ENCODE results near the gene BMPR1B.

BMPR1B gene

DNA sequence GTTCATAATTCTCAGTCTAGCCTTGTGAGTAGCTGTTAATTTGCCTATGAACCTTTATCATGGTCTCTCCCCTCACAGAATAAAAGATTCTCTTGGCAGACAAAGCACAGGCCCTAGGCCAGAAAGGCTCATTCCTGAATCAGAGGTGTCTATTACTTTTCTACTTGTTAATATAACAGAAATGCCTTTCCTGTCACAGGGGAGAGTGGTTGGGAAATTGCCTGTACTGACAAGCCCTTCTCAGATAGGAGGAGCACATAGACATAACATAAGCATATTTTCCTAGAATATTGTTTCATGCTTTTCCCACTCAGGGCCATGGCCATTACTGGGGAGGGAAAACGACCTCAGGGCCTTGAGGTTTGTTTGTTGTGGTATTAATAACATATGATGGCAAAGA lies 308.3 kb downstream of the BMPR1B start:
- DNase-seq (ENCODE audit: low spot score), result no peak
- Histone ChIP-seq H3K4me3 (no peak overlapping the region), H3K27ac (peak overlapping the region in 1 of 2 donors; percentile 21)
- TF ChIP-seq, protein P1, sequence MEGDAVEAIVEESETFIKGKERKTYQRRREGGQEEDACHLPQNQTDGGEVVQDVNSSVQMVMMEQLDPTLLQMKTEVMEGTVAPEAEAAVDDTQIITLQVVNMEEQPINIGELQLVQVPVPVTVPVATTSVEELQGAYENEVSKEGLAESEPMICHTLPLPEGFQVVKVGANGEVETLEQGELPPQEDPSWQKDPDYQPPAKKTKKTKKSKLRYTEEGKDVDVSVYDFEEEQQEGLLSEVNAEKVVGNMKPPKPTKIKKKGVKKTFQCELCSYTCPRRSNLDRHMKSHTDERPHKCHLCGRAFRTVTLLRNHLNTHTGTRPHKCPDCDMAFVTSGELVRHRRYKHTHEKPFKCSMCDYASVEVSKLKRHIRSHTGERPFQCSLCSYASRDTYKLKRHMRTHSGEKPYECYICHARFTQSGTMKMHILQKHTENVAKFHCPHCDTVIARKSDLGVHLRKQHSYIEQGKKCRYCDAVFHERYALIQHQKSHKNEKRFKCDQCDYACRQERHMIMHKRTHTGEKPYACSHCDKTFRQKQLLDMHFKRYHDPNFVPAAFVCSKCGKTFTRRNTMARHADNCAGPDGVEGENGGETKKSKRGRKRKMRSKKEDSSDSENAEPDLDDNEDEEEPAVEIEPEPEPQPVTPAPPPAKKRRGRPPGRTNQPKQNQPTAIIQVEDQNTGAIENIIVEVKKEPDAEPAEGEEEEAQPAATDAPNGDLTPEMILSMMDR (IDR thresholded peaks at IDR 0.05), result no peak

DNA sequence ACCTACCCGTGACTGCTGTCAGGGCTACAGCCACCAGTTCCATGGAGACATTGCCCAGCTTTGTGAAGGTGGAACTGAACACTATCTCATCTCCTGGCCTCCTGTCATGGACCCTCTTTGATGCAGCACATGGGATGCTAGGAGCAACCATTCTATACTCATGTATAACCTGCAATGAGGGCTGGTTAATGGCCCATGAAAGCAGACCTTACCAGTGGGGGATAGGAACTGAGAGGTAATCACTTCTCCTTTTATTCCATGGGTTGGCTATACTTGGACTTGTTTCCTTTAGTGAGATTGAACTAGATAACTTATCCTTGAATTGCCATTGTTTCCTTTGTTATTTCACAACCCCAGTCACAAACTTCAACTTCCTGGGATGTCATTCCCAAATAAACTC lies 310.6 kb downstream of the BMPR1B start:
- H3K4me3 ChIP-seq, result no peak overlapping the region
- DNase-seq (ENCODE audit: low spot score), result no peak
- TF ChIP-seq, protein P1 (IDR thresholded peaks at IDR 0.05), result no peak
- peak overlapping the region in 1 of 2 donors; percentile 17 for H3K27ac ChIP-seq

DNA sequence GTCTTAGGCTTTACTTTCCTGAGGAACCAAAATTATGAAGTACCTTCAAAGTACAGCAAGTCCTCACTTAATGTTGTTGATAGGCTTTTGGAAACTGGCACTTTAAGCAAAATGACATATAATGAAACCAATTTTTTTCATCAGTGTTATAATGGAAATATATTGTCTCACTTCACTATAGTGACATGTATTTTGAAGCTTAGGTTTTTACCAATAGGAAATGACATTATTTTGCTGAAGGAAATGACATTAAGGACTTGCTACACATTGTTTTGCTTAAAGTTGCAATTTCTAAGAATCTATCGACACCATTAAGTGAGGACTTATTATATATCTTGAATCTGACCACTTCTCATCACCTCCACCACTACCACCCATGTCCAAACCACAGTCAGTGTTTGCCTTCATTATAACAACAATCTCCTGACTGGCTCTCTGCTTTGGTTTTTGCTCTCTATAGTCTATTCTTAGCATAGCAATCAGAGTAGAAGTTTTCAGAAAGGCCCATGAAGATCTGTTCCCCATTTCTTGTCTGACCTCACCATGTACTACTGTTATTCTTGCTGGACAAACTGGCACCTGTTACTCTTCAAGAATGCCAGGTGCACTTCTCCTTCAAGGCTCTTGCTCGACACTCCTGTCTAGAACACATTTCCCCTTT lies 311.2 kb downstream of the BMPR1B start:
- H3K27ac ChIP-seq, result no peak overlapping the region
- H3K4me3 ChIP-seq, result no peak overlapping the region
- DNase-seq (ENCODE audit: low spot score), result no peak
- TF ChIP-seq, protein P1 (IDR thresholded peaks at IDR 0.05), result no peak

DNA sequence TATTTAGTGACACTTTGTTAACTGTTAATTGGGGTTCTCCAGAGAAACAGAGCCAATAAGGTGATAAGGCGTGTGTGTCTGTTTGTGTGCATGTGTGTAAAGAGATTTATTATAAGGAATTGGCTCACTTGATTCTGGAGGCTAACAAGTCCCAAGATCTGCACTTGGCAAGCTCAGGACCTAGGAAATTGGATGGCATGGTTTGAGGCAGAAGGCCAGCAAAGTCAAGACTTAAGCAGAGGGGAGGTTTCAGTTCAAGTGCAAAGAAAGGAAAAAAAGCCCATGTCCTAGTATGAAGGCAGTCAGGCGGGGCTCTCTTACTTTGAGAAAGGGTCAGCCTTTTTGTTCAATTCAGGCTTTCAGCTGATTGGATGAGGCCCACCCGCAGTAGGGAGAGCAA lies 314.1 kb downstream of the BMPR1B start:
- no peak overlapping the region for H3K4me3 ChIP-seq
- no peak for DNase-seq (ENCODE audit: low spot score)
- no peak overlapping the region for H3K27ac ChIP-seq
- TF ChIP-seq, protein P1 (IDR thresholded peaks at IDR 0.05), result no peak

DNA sequence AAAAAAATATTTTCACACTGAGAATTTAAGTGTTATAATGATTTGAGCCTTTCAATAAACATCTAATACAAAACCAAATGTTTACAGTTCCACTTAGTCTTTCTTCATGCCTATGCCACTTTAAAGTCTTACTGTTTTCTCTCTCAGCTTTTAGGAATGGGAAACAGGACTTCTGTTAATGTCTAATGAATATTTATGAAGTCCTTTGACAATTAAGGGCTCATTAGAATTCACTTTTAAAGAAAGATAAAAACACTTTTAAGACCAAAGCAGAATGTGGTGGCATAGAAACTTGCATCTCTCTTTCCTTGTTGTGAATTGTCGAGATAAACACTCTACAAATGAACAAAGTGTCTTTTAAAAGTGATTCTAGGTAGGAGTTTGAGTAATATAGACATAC lies 315.9 kb downstream of the BMPR1B start:
- no peak for DNase-seq (ENCODE audit: low spot score)
- TF ChIP-seq, protein P1 (IDR thresholded peaks at IDR 0.05), result no peak

DNA sequence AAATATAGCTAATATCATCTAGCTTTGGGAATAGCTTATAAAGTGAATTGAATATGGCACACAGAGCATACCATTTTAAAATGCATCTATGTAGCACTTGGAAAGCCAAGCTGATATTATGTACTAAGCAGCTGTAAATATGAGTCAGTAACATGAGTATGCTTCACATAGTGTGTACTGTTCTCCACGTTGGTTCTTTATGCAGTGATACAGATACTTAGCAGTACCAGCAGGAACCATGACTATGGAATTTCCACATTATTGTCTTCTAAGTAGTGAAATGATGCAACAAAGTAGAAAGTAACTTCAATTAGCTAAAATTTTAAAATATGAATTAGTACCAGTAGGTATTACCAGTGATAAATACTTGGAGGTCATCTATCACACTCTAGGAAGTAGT lies 320.1 kb downstream of the BMPR1B start:
- DNase-seq (ENCODE audit: low spot score), result no peak
- Histone ChIP-seq H3K27ac (no peak overlapping the region), H3K4me3 (no peak overlapping the region)
- TF ChIP-seq, protein P1 (IDR thresholded peaks at IDR 0.05), result no peak

More for the DNA sequence above, 315.9 kb downstream of the BMPR1B start:
- no peak overlapping the region for H3K4me3 ChIP-seq
- H3K27ac ChIP-seq, result no peak overlapping the region

DNA sequence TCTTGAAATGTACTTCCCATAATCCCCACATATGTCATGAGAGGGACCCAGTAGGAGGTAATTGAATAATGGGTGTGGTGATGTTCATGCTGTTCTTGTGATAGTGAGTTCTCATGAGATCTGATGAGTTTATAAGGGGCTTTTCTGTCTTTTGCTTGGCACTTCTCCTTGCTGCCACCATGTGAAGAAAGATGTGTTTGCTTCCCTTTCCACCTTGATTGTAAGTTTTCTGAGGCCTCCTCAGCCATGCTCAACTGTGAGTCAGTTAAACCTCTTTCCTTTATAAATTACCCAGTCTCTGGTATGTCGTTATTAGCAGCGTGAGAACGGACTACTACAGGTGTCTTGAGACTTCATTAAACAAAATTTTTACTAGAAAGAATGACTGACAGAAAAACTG lies 323.2 kb downstream of the BMPR1B start:
- no peak for DNase-seq (ENCODE audit: low spot score)
- TF ChIP-seq, protein P1 (IDR thresholded peaks at IDR 0.05), result no peak
- Histone ChIP-seq H3K27ac (no peak overlapping the region), H3K4me3 (no peak overlapping the region)

Measured in coronary artery (tissue), 2 donors.